WTC11 (cell line): ENCODE data around the gene CD2AP.

Experiments used
- CTCF ChIP-seq: fragments of 200-600 bp; IDR thresholded peaks from 2 replicates; pipeline ENCODE4 v1.8.0; 2022; ENCODE audit warnings: antibody characterized with exemption
- E2F1 ChIP-seq: sonication (generic); formaldehyde crosslinking; IDR thresholded peaks from 2 replicates; pipeline ENCODE4 v1.8.0; 2022; ENCODE audit warnings: mild to moderate bottlenecking, missing genetic modification reagents
- GRHL2 ChIP-seq: fragments of 250-450 bp; sonication (Bioruptor Pico); IDR thresholded peaks from 2 replicates; pipeline ENCODE4 v1.8.0; 2022; ENCODE audit warnings: mild to moderate bottlenecking, moderate library complexity; ENCODE audit not compliant: insufficient replicate concordance, severe bottlenecking
- IRF2 ChIP-seq: sonication (generic); formaldehyde crosslinking; IDR thresholded peaks from 2 replicates; pipeline ENCODE4 v1.8.0; 2022; ENCODE audit warnings: low read depth, missing genetic modification reagents, borderline replicate concordance
- ZNF121 ChIP-seq: sonication (generic); formaldehyde crosslinking; IDR thresholded peaks from 2 replicates; pipeline ENCODE4 v1.8.0; 2023; ENCODE audit warnings: missing genetic modification reagents
- ZNF396 ChIP-seq: fragments of 250-450 bp; sonication (Bioruptor Pico); IDR thresholded peaks from 2 replicates; pipeline ENCODE4 v1.8.0; 2021; ENCODE audit warnings: mild to moderate bottlenecking, moderate library complexity, borderline replicate concordance
- ZNF512 ChIP-seq: sonication (generic); formaldehyde crosslinking; IDR thresholded peaks from 2 replicates; pipeline ENCODE4 v1.8.1; 2022; ENCODE audit warnings: missing genetic modification reagents, borderline replicate concordance
- TF ChIP-seq, protein P1 (sequence below): sonication (generic); formaldehyde crosslinking; IDR thresholded peaks from 2 replicates; pipeline ENCODE4 v1.8.1; 2023; ENCODE audit warnings: mild to moderate bottlenecking, moderate library complexity, missing genetic modification reagents
- TF ChIP-seq, protein P2 (sequence below): sonication (generic); formaldehyde crosslinking; IDR thresholded peaks from 2 replicates; pipeline ENCODE4 v1.8.0; 2022; ENCODE audit warnings: mild to moderate bottlenecking, missing genetic modification reagents

GRCh38 chr6:47490676-47491075, 13.1 kb downstream of the CD2AP start:
- TF ChIP-seq CTCF (no peak), GRHL2 (CRISPR knock-in tag) (no peak), ZNF121 (CRISPR knock-in tag) (no peak), ZNF512 (CRISPR knock-in tag) (no peak), IRF2 (no peak), E2F1 (no peak), ZNF396 (CRISPR knock-in tag) (no peak)
- TF ChIP-seq, protein P1, sequence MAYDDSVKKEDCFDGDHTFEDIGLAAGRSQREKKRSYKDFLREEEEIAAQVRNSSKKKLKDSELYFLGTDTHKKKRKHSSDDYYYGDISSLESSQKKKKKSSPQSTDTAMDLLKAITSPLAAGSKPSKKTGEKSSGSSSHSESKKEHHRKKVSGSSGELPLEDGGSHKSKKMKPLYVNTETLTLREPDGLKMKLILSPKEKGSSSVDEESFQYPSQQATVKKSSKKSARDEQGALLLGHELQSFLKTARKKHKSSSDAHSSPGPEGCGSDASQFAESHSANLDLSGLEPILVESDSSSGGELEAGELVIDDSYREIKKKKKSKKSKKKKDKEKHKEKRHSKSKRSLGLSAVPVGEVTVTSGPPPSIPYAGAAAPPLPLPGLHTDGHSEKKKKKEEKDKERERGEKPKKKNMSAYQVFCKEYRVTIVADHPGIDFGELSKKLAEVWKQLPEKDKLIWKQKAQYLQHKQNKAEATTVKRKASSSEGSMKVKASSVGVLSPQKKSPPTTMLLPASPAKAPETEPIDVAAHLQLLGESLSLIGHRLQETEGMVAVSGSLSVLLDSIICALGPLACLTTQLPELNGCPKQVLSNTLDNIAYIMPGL (CRISPR knock-in tag): no peak
- TF ChIP-seq, protein P2, sequence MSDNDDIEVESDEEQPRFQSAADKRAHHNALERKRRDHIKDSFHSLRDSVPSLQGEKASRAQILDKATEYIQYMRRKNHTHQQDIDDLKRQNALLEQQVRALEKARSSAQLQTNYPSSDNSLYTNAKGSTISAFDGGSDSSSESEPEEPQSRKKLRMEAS: no peak
